Activated T-helper 1 cell treated with Interleukin-2 at 50 U/mL for 16 hours (primary cell): ENCODE data around the gene SLC1A7.

Source experiments
- DNase-seq: peaks from one replicate; pipeline ENCODE4 v3.0.0-alpha.2; 2020; ENCODE audit warnings: low read depth

Gene SLC1A7

DNA sequence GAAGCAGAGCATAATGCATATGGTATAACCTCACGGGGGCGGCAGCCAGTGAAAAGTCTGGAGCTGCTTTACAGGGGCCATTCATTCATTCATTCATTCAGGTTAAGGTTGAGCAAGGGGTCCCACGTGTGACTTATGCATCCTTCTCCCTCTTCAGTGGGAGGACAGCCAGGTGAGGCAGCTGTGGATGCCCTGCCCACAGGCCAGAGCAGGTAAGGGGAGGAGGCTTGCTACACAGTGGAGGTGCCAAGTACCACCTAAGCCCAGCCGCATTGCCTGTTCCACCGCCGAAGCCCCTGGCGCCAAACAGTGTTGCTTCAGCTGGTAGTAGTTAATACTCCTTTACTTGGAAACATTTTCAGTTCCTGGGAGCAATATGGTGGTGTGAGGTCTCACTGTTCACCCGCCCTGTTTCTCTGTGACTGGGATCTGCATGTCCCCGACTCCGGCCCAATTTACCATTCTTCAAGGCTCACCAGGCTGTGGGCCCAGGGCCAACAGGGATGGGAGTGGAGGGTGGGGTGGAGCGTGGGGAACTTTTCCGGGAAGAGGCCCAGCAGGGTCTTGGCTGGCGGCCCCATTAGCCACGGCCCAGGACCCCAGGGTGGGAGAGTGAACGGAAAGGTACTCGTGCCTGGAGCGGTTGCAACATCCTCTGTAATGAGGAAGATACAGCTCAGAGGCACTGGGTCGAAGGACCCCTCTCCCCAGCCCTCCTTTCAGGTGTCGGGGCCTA, 81.1 kb downstream of the SLC1A7 start:
- DNase-seq, result no peak

DNA sequence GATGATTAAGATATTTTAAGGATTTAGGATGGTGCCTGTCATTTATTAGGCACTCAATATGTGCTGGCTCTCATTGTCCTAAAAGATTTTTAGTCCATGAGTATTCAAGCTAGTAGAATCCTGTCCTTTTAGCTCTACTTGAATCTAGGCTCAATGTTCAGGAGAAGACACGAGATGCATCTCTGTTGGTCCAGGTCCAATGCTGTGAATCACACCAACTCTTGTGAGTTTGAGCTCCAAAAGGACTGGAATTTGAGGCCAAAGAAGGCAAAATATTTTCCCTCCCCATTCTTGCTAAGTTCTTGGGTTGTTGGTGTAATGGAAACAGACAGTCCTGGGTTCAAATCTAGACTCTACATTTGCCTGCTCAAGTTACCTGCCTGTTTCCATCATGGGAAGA, 81.9 kb downstream of the SLC1A7 start:
- DNase-seq, result no peak

GRCh38 chr1:53057127-53057526, 85.3 kb downstream of the SLC1A7 start:
- no peak for DNase-seq

GRCh38 chr1:53051676-53052075, 90.8 kb downstream of the SLC1A7 start:
- no peak for DNase-seq

GRCh38 chr1:53050310-53050709, 92.1 kb downstream of the SLC1A7 start:
- no peak for DNase-seq

- DNase-seq, result no peak
These were observed 92.9 kb downstream of the SLC1A7 start for GRCh38 chr1:53049574-53049967.

DNA sequence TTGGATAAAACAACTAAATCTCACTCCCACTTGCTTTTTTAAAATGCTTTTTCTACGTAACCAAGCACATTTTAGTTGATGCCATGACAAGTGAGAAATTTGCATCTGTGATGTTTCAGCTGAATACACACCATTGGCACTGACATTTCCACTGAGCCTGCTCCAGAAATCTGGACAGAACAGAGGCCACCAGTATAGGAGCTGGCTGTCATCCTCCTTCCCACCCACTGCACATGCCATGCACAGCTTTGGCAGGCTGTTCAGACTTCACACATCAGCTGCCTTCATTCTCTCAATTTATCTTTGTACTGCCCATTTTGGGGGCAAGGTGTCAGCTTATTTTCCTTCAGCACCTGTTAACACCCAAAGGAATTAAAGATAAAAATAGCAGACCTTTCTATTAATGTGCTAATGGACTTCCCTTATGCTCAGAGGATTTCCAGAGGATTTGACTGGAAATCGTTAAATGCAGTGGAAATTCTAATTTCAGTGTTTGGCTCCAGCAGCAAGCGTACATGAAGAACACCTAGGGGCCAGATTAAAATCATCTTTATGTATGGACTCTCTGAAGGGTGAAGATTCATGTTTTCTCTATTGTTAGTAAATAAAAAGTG, 93.4 kb downstream of the SLC1A7 start:
- DNase-seq, result no peak

- no peak for DNase-seq
These were observed 94.4 kb downstream of the SLC1A7 start for GRCh38 chr1:53047737-53048736.

- DNase-seq, result no peak
These were observed 95.5 kb downstream of the SLC1A7 start for GRCh38 chr1:53046930-53047329.

DNA sequence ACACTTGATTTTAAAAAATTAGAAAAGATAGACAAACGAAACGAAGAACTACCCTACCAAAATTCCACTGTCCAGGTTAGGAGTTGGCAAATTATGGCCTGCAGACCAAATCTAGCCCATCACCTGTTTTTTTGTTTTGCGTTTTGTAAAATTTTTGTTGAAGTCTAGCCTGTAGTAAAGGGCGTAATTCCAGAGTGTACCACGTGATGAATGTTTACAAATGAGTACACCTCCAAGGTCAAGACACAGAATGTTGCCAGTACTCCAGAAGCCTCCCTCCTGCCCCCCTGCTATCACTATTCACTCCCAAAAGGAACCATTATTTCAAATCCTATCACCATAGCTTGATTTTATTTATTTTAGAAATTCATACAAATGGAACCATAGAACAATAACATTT, 97.5 kb downstream of the SLC1A7 start:
- no peak for DNase-seq

DNA sequence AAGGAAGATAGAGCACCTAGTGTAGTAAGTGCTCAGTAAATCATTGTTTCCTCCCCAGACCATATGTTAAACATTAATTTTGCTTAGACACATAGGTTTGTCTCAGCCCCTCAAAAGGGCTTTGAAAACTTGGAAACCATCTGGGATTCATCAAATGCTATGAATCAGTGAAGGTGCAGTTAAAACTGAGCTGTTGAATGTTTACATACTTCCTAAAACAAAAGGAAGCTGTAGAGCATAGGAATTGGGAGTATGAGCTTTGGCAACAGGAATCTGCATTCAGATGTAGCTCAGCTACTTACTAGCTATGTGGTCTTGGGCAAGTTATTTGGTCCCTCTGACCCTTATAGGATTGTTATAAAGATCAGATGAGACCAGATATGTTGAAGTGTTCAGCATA, 99.2 kb downstream of the SLC1A7 start:
- no peak for DNase-seq

DNA sequence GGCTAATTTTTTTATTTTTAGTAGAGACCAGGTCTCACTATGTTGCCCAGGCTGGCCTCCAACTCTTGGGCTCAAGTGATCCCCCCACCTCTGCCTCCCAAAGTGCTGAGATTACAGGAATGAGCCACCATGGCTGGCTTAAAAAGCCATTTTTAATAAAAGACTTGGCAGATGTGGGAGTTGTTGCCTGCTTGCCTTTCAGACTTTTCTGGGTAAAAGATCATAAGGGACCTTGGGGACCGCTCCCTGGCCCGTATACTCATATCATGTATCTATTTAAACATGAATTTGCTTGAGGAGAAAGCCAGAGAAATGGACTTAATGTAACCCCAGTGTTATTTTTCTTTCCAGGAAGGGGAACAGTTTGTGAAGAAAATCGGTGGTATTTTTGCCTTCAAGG, 103.9 kb downstream of the SLC1A7 start:
- no peak for DNase-seq
